Measurements from ENCODE around the gene PLGLB2. TPM values are rescaled to one million over a fixed set of nuclear protein-coding genes. Genes with fewer than 3 reads are reported as not detected.

Gene PLGLB2
- total RNA-seq, 1 donor from 2014 or later: 2.2 TPM

Other genes starting within 250 kb of the PLGLB2 start
- gene RGPD2, start 77.7 kb downstream of the PLGLB2 start, total RNA-seq: 7.0 and 8.7 TPM in 2 replicates